D341Med (cell line): ENCODE measurements around the gene MSANTD2.
"Not testable (repeated sequence)": the region's sequence is repeated elsewhere in the genome, so short reads cannot be mapped to it uniquely, and the experiment has no call there.

Source experiments
- DNase-seq: peaks from one replicate; pipeline ENCODE4 v3.0.0; 2012; ENCODE audit warnings: low spot score

The MSANTD2 gene

GRCh38 chr11:124770959-124771358, 29.2 kb downstream of the MSANTD2 start:
- not testable (repeated sequence) for DNase-seq

GRCh38 chr11:124769806-124770774, 30.1 kb downstream of the MSANTD2 start:
- DNase-seq, result no peak

DNA sequence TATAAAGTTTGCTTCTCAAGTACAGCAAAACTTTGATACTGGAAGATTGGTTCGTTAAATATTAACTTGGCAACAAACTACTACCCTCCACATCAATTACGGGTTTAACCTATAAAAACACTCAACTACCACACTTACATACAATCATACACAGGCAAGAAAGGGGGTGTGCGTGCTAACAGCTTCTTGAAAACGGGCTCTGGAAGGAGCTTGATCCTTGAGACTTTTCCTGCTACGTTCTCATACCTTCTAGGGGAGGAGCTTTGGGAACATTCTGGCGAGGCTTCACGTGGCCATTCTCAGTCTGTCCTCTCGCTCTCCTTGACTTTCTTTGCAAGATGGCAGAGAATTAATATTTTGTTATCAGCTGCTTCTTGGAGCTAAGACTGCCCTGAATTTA, 31.3 kb downstream of the MSANTD2 start:
- DNase-seq, result no peak

DNA sequence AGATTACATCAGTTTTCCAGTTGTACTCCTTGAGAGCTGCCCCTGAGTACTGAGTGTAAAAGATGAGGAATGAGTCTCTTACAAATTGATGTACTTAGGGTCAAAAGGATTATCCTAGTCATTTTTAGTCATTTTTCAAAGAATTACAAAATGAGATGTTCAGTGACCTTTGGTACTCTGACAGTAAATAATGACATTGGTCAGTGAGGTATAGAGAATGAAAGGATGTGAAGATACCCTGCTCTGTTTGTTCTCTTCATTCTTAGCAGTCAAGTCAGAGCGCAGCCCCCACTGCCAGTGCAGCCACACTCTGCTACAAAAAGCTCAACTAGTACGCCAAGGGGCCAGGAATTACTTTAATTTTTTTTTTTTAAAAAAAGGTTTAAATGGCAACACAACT, 34.0 kb downstream of the MSANTD2 start:
- DNase-seq, result no peak

- peak; percentile 86 for DNase-seq
These were observed 36.9 kb downstream of the MSANTD2 start for GRCh38 chr11:124763156-124763947.

DNA sequence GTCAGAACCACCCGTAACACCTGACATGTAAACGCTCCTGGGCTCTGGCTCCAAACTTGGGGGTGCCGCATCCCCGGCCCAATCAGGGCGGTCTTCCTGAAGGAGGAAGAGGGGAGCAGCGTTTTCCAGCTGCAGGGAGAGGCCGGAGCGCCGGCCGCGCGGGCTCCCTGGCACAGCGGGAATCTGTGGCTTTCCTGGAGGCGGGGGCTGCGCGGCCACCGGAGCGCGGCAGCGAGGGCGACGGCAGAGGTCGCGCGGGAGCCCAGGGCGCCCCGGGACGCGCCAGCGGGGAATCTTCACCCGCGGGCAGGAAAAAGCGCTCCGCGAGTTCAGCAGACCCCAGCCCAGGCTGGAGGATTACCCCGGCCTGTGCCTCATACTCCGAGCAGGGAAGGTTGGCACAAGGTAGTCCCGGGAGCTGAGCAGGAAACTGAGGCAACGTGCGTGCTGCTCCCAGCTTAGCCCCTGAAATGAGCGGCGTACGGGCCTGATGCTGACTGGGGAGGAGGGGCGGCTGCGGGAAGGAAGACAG, 37.5 kb downstream of the MSANTD2 start:
- peak; percentile 74 for DNase-seq

- DNase-seq, result peak; percentile 79
These were observed 38.0 kb downstream of the MSANTD2 start, which contains the start of gene ESAM for GRCh38 chr11:124762105-124762623. TSS of gene ESAM (minus strand) at chr11:124762290. CDS start at chr11:124762154, 136 bp downstream.

GRCh38 chr11:124761301-124762104, 38.7 kb downstream of the MSANTD2 start:
- DNase-seq, result peak; percentile 39

GRCh38 chr11:124760806-124761205, 39.4 kb downstream of the MSANTD2 start:
- DNase-seq, result no peak

DNA sequence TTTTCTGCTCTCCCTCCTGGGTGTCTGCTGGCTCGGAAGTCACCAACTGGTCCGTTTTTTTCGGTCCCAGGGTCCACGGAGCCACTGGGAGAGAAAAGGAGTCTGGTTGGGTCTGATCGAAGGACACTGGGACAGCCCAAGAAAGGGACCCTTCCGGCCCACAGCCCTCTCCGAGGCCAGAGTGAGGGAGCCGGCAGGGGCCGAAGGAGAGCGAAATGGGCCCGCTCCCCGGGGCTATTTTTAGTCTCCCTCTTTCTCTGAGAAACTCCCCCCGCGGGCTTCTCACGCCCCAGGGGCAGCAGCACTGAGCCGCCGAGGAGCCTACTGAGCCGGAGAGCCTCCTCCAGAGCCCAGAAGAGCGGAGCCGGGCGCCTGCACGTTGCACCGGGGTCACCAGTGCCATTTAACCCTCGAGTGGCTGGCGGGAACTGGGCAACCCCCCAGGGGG, 40.0 kb downstream of the MSANTD2 start:
- no peak for DNase-seq

DNA sequence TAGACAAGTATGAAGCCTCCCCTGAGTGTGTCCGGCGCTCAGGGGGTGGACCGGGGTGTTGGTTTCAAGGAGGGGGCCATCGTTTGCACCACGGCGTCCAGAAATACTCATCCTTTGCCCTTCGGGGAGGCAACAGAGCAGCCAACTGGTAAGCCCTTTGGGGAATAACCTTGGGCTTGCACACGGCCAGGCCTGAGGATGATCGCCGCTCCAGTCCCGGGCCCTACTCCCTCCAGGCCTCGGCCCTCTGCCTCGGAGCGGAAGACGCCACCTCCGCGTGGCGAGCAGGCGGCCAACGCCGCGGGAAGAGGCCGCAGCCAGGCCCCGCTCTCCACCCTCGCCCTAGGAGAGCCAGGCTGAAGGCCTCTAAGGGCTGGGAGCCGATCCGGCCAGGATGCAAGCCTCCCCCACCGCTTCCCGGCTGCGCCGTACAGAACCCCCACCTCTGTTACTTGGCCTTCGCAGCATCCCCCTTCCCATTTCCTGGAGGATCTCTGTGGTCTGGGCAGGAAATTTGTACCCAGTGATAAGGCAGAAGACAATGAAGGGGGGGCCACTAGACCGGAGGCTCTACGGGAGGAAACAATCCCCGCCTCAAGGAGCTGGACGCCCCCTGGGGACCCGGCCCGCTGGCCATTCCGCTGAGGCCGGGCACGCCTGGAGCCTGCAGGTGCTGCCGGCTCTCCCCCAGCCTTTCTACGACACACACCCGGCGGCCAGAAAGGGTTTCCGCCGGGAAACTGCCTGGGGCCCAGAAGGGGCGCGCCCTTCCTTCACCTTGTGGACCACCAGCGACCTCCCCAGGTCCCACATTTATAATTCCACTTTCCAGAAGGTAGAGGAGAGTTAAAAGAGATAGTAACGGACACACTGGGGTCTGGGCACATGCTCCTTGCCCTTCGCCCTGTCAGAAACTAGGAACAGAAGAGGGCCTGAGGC, 40.7 kb downstream of the MSANTD2 start:
- DNase-seq, result no peak

DNA sequence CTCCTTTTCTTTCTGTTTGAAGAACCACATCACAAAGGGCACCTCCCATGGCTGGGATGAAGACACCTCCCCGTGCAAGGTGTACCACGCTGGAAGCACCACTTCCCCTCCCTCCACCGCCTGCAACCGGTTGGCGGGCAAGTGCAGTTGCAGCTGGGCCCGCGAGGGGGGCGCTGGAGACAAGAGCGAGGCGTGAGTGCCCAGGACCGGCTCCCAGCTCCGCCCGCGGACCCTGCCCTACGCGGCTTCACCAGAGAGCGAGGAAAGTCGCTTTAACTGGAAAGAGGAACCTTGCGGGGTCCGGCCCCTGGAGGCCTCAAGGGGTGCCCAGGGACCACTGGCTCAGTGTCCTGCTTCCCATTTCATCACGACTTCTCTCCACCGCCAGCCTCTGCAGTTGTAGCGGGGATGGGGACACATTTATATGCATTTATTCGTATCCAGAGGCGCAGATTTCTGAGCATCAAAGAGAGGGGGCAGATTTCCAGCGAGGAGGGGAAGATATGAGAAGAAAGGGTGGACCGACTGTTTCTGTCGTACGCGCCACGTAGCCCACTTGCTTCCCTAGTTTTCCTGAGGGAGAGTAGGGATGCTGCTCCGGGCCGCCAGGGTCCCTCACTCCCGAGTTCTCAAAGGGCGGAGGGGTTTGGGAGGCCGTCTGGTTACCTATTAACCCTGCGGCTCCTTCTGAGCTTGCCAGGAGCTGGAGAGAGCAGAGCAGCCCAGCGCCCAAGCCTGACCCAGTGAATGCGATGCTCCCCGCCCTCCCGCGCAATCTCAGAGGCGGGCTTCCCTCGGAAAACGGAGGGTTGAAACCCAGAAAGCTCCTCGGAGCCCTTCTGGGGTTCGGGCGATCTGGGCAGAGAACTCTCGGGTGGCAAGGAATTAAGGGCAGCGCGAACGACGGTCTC, 41.6 kb downstream of the MSANTD2 start:
- DNase-seq, result peak; percentile 80

GRCh38 chr11:124757320-124757719, 42.9 kb downstream of the MSANTD2 start:
- DNase-seq, result no peak

DNA sequence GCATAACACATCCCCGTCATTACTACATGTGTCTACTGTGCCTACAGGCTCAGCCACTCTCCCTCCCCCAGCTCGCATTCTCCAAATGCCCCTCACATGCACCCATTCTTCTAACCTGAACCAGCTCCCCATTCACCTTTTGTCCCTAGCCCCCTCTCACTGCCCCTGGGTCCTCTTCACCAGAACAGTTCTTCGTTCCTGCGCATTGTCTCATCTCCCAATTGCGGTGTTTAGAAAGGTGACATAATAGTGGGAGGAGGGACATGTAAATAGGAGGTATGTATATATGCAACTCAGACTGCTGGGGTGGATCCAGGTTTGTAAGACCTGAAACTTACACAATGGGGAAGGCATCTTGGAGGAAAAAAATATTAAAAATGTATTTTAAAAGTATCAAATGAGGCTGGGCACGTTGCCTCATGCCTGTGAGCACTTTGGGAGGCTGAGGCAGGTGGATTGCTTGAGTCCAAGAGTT, 43.4 kb downstream of the MSANTD2 start:
- no peak for DNase-seq

DNA sequence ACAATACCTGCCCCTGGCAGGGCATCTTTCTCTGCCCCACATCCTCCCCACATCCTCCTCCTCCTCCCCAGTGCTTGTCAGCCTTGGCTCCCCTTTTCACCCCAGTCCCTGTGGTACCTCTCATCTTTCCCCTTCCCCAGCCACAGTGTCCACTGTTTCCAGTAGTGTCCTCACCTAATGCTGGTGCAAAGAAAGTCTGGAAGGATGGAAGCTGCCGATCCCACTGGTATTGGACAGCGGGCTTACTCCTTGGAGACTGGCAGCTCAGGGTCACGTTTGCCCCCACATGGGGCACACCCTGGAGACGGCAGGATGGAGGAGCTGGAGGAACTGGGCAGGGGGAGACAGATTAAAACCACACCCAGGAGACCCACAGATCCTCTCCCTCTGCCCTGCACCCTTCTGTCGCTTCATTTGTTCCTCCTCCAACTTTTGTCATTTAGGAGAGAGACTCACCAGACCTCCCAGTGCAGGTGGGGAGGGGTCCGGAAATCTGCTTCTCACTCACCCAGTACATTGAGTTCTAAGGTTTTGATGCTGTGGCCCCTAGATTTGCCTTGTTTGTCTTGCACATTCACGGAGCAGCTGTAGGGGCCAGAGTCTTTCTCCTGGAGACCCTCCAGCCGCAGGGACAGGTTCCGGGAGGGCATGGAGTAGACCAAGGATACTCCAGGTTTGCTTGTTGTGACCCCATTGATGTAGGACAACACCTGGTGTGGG, 44.0 kb downstream of the MSANTD2 start:
- DNase-seq, result no peak

DNA sequence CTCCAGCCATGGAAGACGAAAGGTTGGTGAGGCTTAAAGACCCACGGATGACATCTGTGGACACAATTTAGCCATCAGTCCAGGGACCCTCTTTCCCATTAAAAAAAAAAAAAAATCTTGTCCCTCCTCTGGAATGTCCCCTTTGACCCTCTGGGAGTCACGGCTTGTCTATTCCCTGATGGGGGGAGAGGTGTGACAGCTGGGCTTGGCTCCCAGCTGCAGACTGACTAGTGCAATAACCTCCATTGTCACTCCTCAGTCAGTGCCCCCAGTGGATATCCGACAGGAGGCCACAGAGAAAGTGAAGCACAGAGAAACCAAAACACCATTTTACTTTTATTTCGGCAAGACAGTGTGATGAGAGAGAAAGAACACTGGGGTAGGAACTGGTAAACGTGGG, 45.5 kb downstream of the MSANTD2 start:
- no peak for DNase-seq

GRCh38 chr11:124754309-124754708, 45.9 kb downstream of the MSANTD2 start:
- no peak for DNase-seq

GRCh38 chr11:124753624-124754023, 46.6 kb downstream of the MSANTD2 start:
- no peak for DNase-seq
